ENCODE measurements around the gene ZNF714.

The ZNF714 gene

GRCh38 chr19:21082011-21082975, at the start of gene ZNF714:
ZNF714 (plus strand) TSS chr19:21082203; CDS start chr19:21098269, 16,066 bp downstream.
- peak within 1 kb of the TSS; percentile 99 for H3K4me3 Mint-ChIP-seq
- H3K27ac Mint-ChIP-seq, result peak within 1 kb of the TSS; percentile 99
- peaks cover 50% of the 10 kb centered on the region for H3K36me3 Mint-ChIP-seq

DNA sequence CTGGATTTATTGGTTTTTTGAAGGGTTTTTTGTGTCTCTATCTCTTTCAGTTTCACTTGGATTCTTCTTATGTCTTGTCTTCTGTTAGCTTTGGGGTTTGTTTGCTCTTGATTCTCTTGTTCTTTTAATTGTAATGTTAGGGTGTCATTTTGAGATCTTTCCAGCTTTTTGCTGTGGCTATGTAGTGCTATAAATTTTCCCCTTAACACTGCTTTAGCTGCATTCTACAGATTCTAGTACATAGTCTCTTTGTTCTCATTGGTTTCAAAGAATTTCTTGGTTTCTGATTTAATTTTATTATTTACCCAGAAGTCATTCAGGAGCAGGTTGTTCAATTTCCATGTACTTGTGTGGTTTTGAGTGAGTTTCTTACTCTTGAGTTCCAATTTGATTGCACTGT, 37.0 kb upstream of the ZNF714 start:
- Mint-ChIP-seq H3K9me3 (peaks cover 57% of the 10 kb centered on the region), H3K27me3 (no peaks in the 10 kb centered on the region), H3K27ac (no peak overlapping the region), H3K4me3 (no peak overlapping the region), H3K36me3 (peaks cover 79% of the 10 kb centered on the region), H3K4me1 (peaks cover 4% of the 10 kb centered on the region)
- no peak for DNase-seq
- CTCF ChIA-PET, result no interaction called here

More at GRCh38 chr19:21082011-21082975, at the start of gene ZNF714:
- Mint-ChIP-seq H3K9me3 (peaks cover 3% of the 10 kb centered on the region), H3K27me3 (no peaks in the 10 kb centered on the region), H3K4me1 (peaks cover 20% of the 10 kb centered on the region)
- CTCF ChIA-PET, result no interaction called here
- DNase-seq, result peak; percentile 92

DNA sequence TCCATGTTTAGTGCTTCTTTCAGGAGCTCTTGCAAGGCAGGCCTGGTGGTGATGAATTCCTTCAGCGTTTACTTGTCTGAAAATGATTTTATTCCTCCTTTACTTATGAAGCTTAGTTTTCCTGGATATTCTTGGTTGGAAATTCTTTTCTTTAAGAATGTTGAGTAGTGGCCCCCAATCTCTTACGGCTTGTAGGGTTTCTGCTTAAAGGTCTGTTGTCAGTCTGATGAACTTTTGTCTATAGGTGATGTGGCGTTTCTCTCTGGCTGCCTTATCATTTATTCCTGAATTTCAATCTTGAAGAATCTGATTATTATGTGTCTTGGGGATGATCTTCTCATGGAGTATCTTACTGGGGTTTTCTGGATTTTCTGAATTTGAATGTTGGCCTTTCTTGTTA, 35.5 kb upstream of the ZNF714 start:
- no peak for DNase-seq
- peaks cover 4% of the 10 kb centered on the region for H3K4me1 Mint-ChIP-seq

DNA sequence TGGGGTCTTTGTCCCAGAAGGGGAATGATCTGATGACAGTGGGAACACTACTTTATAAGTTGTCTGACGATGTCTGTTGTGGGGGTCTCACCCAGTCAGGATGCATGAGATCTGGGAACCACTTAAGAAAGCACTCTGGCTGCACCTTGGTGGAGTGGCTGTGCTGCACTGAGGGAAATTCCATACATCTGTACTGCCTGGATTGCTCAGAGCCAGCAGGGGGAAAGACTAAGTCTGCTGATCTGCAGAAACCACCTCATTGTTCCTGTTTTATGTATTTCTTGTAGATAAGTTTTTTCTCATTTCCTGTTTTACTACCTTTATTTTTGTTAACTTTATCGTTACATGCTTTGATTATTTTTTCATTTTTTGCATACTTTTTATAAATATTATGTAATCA, 34.3 kb upstream of the ZNF714 start:
- Mint-ChIP-seq H3K36me3 (peaks cover 73% of the 10 kb centered on the region), H3K27me3 (no peaks in the 10 kb centered on the region), H3K4me1 (peaks cover 4% of the 10 kb centered on the region), H3K27ac (no peak overlapping the region), H3K9me3 (peaks cover 55% of the 10 kb centered on the region), H3K4me3 (no peak overlapping the region)
- DNase-seq, result no peak
- CTCF ChIA-PET, result no interaction called here

More for the DNA sequence above, 35.5 kb upstream of the ZNF714 start:
- H3K4me3 Mint-ChIP-seq, result no peak overlapping the region
- peaks cover 72% of the 10 kb centered on the region for H3K36me3 Mint-ChIP-seq
- no peaks in the 10 kb centered on the region for H3K27me3 Mint-ChIP-seq
- CTCF ChIA-PET, result no interaction called here
- H3K27ac Mint-ChIP-seq, result no peak overlapping the region
- H3K9me3 Mint-ChIP-seq, result peaks cover 52% of the 10 kb centered on the region

DNA sequence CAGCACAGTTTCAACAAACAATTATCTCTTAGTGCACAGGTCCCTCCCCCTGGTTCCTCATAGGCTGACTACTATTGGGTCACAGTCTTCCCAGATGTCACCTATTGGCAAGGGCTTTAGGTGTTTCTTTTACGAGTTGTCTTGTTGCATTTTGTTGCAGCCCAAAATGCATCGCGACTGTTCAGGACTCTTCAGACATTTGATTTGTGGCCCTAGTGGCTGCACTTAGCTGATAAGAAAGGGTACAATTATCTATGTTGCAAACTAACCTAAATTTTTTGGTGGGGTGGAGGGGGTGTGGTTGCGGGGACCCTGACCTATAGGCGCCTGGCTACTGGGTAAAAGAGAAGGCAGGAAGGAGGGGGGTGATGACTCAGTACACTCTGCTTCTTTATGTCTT, 29.1 kb upstream of the ZNF714 start:
- Mint-ChIP-seq H3K27ac (no peak overlapping the region), H3K36me3 (peaks cover 69% of the 10 kb centered on the region), H3K4me1 (no peaks in the 10 kb centered on the region), H3K4me3 (no peak overlapping the region), H3K9me3 (peaks cover 36% of the 10 kb centered on the region), H3K27me3 (no peaks in the 10 kb centered on the region)
- DNase-seq, result no peak
- CTCF ChIA-PET, result no interaction called here

DNA sequence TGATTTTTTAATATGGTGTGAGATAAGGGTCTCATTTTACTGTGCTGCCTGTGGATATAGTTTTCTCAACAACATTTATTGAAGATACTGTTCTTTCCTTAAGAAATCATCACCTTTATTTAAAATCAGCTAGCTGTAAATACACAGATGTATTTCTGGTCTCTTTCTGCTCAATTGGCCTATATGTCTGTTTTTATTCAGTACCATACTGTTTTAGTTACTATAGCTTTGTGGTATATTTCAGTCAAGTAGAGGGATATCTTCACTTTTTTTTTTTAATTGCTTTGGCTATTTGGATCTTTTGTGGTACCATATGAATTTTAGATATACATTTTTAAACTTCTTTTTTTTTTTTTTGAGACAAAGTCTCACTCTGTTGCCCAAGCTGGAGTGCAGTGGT, 16.7 kb upstream of the ZNF714 start:
- H3K4me3 Mint-ChIP-seq, result no peak overlapping the region
- H3K36me3 Mint-ChIP-seq, result peaks cover 44% of the 10 kb centered on the region
- DNase-seq, result no peak
- H3K27ac Mint-ChIP-seq, result no peak overlapping the region
- H3K27me3 Mint-ChIP-seq, result no peaks in the 10 kb centered on the region
- peaks cover 20% of the 10 kb centered on the region for H3K9me3 Mint-ChIP-seq
- CTCF ChIA-PET, result no interaction called here
- no peaks in the 10 kb centered on the region for H3K4me1 Mint-ChIP-seq

DNA sequence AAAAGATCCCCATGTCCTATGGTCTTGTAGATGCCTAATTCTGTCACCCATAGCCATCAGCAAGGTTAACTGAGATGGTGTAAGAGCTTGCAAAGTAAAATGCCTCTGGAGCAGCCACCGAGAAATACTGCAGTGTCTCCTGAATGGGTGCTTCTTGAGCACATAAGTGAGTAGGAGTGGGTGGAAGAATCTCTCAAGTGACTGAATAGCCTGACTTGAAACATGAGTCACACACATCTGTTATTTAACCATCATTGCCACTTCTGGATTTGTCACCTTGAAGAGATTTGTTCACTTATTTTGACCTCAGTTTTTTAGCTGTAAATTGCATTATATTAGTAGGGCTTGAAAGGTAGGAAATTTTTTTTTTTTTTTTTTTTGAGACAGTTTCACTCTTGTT, 2.3 kb downstream of the ZNF714 start:
- CTCF ChIA-PET, result no interaction called here
- Mint-ChIP-seq H3K9me3 (peaks cover 2% of the 10 kb centered on the region), H3K27ac (no peak overlapping the region), H3K4me1 (peaks cover 20% of the 10 kb centered on the region), H3K27me3 (no peaks in the 10 kb centered on the region), H3K4me3 (peak overlapping the region; percentile 12), H3K36me3 (peaks cover 57% of the 10 kb centered on the region)
- no peak for DNase-seq

- CTCF ChIA-PET, result no interaction called here
- Mint-ChIP-seq H3K4me1 (peaks cover 16% of the 10 kb centered on the region), H3K27me3 (no peaks in the 10 kb centered on the region), H3K4me3 (no peak overlapping the region), H3K9me3 (no peaks in the 10 kb centered on the region), H3K27ac (no peak overlapping the region), H3K36me3 (peaks cover 72% of the 10 kb centered on the region)
- no peak for DNase-seq
These were observed 5.9 kb downstream of the ZNF714 start for GRCh38 chr19:21087871-21088270.

- H3K4me3 Mint-ChIP-seq, result no peak overlapping the region
- H3K36me3 Mint-ChIP-seq, result peaks cover 58% of the 10 kb centered on the region
- H3K27ac Mint-ChIP-seq, result no peak overlapping the region
- peaks cover 8% of the 10 kb centered on the region for H3K9me3 Mint-ChIP-seq
- no peaks in the 10 kb centered on the region for H3K4me1 Mint-ChIP-seq
- H3K27me3 Mint-ChIP-seq, result no peaks in the 10 kb centered on the region
- CTCF ChIA-PET, result no interaction called here
- DNase-seq, result no peak
These were observed 10.1 kb downstream of the ZNF714 start for GRCh38 chr19:21092109-21092508.

GRCh38 chr19:21094347-21095025, 12.5 kb downstream of the ZNF714 start:
- Mint-ChIP-seq H3K9me3 (peaks cover 8% of the 10 kb centered on the region), H3K36me3 (peaks cover 64% of the 10 kb centered on the region), H3K27ac (no peak overlapping the region), H3K4me3 (no peak overlapping the region), H3K4me1 (no peaks in the 10 kb centered on the region), H3K27me3 (no peaks in the 10 kb centered on the region)
- DNase-seq, result no peak
- CTCF ChIA-PET, result no interaction called here

GRCh38 chr19:21098291-21098690, 16.3 kb downstream of the ZNF714 start:
- no peak overlapping the region for H3K27ac Mint-ChIP-seq
- no peak for DNase-seq
- no peak overlapping the region for H3K4me3 Mint-ChIP-seq
- peaks cover 8% of the 10 kb centered on the region for H3K9me3 Mint-ChIP-seq
- peaks cover 67% of the 10 kb centered on the region for H3K36me3 Mint-ChIP-seq
- CTCF ChIA-PET, result no interaction called here
- no peaks in the 10 kb centered on the region for H3K27me3 Mint-ChIP-seq
- no peaks in the 10 kb centered on the region for H3K4me1 Mint-ChIP-seq

DNA sequence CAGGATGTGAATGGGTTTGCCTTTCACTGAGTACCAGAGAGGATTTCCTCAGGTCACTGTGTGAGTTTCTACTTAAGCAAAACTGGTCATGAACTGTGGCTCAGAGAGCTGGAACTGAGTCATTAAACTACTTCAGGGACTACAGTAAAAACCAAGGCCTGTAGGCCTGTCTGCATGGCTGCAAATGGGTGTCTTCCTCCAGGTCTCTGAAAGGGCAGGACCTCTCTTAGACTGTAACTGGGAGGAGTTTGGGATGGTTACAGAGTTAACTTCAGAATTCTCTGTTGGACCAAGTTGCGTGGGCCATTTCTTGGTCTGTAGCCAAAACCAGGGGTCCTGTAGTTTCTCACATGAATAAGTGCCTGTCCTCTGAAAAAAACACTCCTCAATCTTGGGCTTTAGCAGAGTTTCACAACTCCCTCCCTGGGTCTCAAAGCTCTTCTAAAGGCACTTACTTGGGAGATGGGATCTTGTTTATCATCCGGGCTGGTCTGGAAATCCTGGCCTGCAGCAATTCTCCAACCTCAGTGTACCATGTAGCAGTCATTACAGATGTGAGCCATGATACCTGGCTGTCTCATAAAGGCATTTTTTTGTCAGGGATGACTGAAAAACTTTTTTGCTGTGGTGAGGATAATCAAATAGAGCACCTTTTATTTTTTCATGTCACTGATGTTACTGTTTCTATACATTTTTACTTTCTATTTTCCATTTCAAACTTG, 19.7 kb downstream of the ZNF714 start:
- CTCF ChIA-PET, result no interaction called here

DNA sequence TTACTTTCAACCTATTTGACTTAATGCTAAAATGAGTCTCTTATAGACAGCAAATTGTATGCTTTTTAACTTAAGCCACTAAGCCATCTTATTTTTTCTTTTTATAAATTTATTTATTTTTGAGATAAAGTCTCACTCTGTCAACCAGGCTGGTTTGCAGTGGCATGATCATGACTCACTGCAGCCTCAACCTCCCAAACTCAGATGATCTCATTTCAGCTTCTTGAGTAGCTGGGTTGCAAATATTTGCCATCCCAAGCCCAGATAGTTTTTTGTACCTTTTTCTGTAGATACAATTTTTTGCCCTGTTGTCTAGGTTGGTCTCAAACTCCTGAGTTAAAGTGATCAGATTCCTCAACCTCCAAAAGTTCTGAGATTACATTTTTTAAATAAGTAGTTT, 27.1 kb downstream of the ZNF714 start:
- Mint-ChIP-seq H3K27me3 (no peaks in the 10 kb centered on the region), H3K4me3 (no peak overlapping the region), H3K9me3 (peaks cover 35% of the 10 kb centered on the region), H3K4me1 (no peaks in the 10 kb centered on the region), H3K36me3 (peaks cover 79% of the 10 kb centered on the region), H3K27ac (no peak overlapping the region)
- CTCF ChIA-PET, result no interaction called here
- DNase-seq, result no peak

More for the DNA sequence above, 19.7 kb downstream of the ZNF714 start:
- Mint-ChIP-seq H3K9me3 (peaks cover 2% of the 10 kb centered on the region), H3K36me3 (peaks cover 69% of the 10 kb centered on the region), H3K4me1 (no peaks in the 10 kb centered on the region), H3K27me3 (no peaks in the 10 kb centered on the region), H3K4me3 (no peak overlapping the region), H3K27ac (no peak overlapping the region)
- DNase-seq, result no peak

DNA sequence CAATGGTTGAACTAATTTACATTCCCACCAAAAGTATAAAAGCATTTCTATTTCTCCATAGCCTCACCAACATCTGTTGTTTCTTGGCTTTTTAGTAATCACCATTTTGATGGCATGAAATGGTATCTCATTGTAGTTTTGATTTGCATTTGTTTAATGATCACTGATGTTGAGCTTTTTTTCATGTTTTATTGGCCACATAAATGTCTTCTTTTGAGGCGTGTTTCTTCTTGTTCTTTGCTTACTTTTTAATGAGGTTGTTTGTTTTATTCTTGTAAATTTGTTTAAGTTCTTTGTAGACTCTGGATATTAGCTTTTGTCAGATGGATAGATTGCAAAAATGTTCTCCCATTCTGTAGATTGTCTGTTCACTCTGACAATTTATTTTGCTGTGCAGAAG, 28.2 kb downstream of the ZNF714 start:
- Mint-ChIP-seq H3K9me3 (peaks cover 42% of the 10 kb centered on the region), H3K27me3 (no peaks in the 10 kb centered on the region), H3K4me3 (no peak overlapping the region), H3K4me1 (no peaks in the 10 kb centered on the region), H3K27ac (no peak overlapping the region), H3K36me3 (peaks cover 80% of the 10 kb centered on the region)
- DNase-seq, result no peak
- CTCF ChIA-PET, result no interaction called here

Measured in activated naive CD4-positive, alpha-beta T cell treated with anti-CD3 and anti-CD28 coated beads, Interleukin-2, amount 10 ng/mL, durations not matched to agents 7 days and 5 days (primary cell).